Measurements from ENCODE around the gene HOXB2. TPM values are rescaled to one million over a fixed set of nuclear protein-coding genes. Genes with fewer than 3 reads are reported as not detected.
A peak's percentile ranks its signal among the peaks of the same experiment; 100 is the strongest.

HOXB2 gene
- total and polyA plus RNA-seq, 2 of the 8 experiments (the other 6 are each of a cell fraction or from before 2014, with no cell fraction given): not detected

- no peak overlapping the region for H3K23ac ChIP-seq (ENCODE audit: insufficient read length)
- CTCF ChIA-PET (ENCODE audit: partially characterized antibody): interaction anchor here (0.7 to 4.7 kb wide), 23 partner anchors 9 to 372 kb away, joined by 3 to 24 read pairs (median 5); no protein-coding TSS in a partner anchor
- H3K9ac ChIP-seq (replicated peaks in 1 of 4; ENCODE audit: extremely low read depth in 1 of 4, low read depth in 3 of 4, low read length in 3 of 4): no peak overlapping the region
- H3K56ac ChIP-seq (replicated peaks; ENCODE audit: insufficient read length, low read depth, low read length): no peak overlapping the region
- H2AFZ ChIP-seq (ENCODE audit: low read length): no peak overlapping the region
- no peak overlapping the region for H3K27ac ChIP-seq (ENCODE audit: low read depth, low read length)
- peaks cover 0 to 12% (median 0%) of the 10 kb centered on the region in 4 experiments; a peak in 1 of 8 replicates for H3K36me3 ChIP-seq (ENCODE audit: control insufficient read depth in 2 of 4, insufficient read depth in 4 of 4, low read length in 3 of 4)
- FAIRE-seq (no peak), DNase-seq (ENCODE audit: low read depth in 1 of 2, low spot score in 2 of 2) (no peak)
- H3K14ac ChIP-seq (ENCODE audit: insufficient read length): no peak overlapping the region
- no peak overlapping the region for H4K91ac ChIP-seq (replicated peaks; ENCODE audit: insufficient read length, low read length)
- peaks cover 99 to 100% (median 100%) of the 10 kb centered on the region in 4 experiments for H3K27me3 ChIP-seq (replicated peaks in 1 of 4; ENCODE audit: control insufficient read depth in 3 of 4, extremely low read depth in 1 of 4, insufficient read depth in 3 of 4, low read length in 3 of 4)
- H3K4me3 ChIP-seq (ENCODE audit: extremely low read depth in 1 of 4, insufficient read depth in 2 of 4, low read depth in 3 of 4, low read length in 4 of 4): no peak overlapping the region
- no peak overlapping the region for H2BK12ac ChIP-seq (ENCODE audit: low read depth, low read length)
- H4K20me1 ChIP-seq (replicated peaks in 1 of 2; ENCODE audit: control insufficient read depth in 1 of 2, insufficient read depth in 2 of 2, low read length in 2 of 2): peaks cover 23 to 37% of the 10 kb centered on the region in 2 experiments
- H2BK5ac ChIP-seq (ENCODE audit: low read depth, low read length): no peak overlapping the region
- no peak overlapping the region for H2BK120ac ChIP-seq (replicated peaks; ENCODE audit: low read depth, low read length)
- no peaks in the 10 kb centered on the region; a peak in 1 of 4 replicates for H3K9me3 ChIP-seq (ENCODE audit: insufficient read depth in 2 of 2, low read depth in 1 of 2, low read length in 1 of 2)
- no peak overlapping the region for H2BK15ac ChIP-seq (ENCODE audit: low read length)
- no peak overlapping the region for H2AK5ac ChIP-seq (ENCODE audit: low read depth, low read length)
- POLR2A ChIA-PET (ENCODE audit: partially characterized antibody): interaction anchor here (0.6 to 1.6 kb wide), 3 partner anchors 12 to 158 kb away, joined by 3 to 4 read pairs (median 4); no protein-coding TSS in a partner anchor
- 17% methylated on average over 5 of the region's 5 CpGs; no CpG with 5 or more reads in 1 of the 2 experiments for WGBS, 2 experiments (ENCODE audit: extremely low coverage in 1 of 2, insufficient coverage in 1 of 2, insufficient read length in 1 of 2, insufficient replicate concordance in 2 of 2, low coverage in 1 of 2, low lambda C conversion rate in 2 of 2, missing lambda C conversion rate in 1 of 2)
- no peaks in the 10 kb centered on the region for H3K23me2 ChIP-seq (ENCODE audit: low read depth, low read length)
- H3K18ac ChIP-seq (ENCODE audit: extremely low read depth, low read length): no peak overlapping the region
- H2BK20ac ChIP-seq (ENCODE audit: low read length): no peak overlapping the region
- H3K4ac ChIP-seq (replicated peaks; ENCODE audit: insufficient read length, low read depth, low read length): no peak overlapping the region
- TF ChIP-seq HDAC6 (IDR thresholded peaks at IDR 0.05; ENCODE audit: low read depth, low read length) (no peak), POU5F1 (IDR thresholded peaks at IDR 0.05; ENCODE audit: low read depth, low read length) (no peak), ASH2L (IDR thresholded peaks at IDR 0.05; ENCODE audit: low read length) (no peak), RNF2 (IDR thresholded peaks at IDR 0.05; ENCODE audit: borderline replicate concordance, low read depth, low read length, missing control alignments, poor library complexity, severe bottlenecking) (peak; percentile 74), KDM1A (IDR thresholded peaks at IDR 0.05; ENCODE audit: borderline replicate concordance, low read length) (no peak), EZH2 (IDR thresholded peaks at IDR 0.05; ENCODE audit: low read depth, low read length, severe bottlenecking) (no peak), HDAC2 (IDR thresholded peaks at IDR 0.05; ENCODE audit: borderline replicate concordance in 1 of 2, low read depth in 2 of 2, low read length in 2 of 2) (no peak), SUZ12 (IDR thresholded peaks at IDR 0.05; ENCODE audit: low read length) (peak; percentile 35; the same call in 1 of the 2 replicates)
- H3K4me1 ChIP-seq (replicated peaks in 1 of 4; ENCODE audit: control insufficient read depth in 3 of 4, insufficient read depth in 4 of 4, low read length in 3 of 4): peaks cover 0 to 3% (median 0%) of the 10 kb centered on the region in 4 experiments; a peak in 3 of 7 replicates
- no peaks in the 10 kb centered on the region for H3K79me1 ChIP-seq (ENCODE audit: low read depth, low read length)
- no peak overlapping the region for H4K5ac ChIP-seq (ENCODE audit: insufficient read length, low read depth, low read length)
- H4K8ac ChIP-seq (ENCODE audit: extremely low read depth, insufficient read depth, low read length): no peak overlapping the region
- H3K4me2 ChIP-seq (ENCODE audit: insufficient read depth in 1 of 2, low read depth in 2 of 2, low read length in 2 of 2): no peak overlapping the region
- H3K79me2 ChIP-seq (ENCODE audit: control insufficient read depth in 1 of 2, insufficient read depth in 2 of 2, low read length in 2 of 2): no peaks in the 10 kb centered on the region
Measured at GRCh38 chr17:48587276-48588073, 42.6 kb upstream of the HOXB2 start.
